Effector memory CD8-positive, alpha-beta T cell (primary cell): Measurements from ENCODE around the gene NUDCD3.

Experiments
- ATAC-seq: fragments of 150-1000 bp; cut with Tn5 transposase; replicated peaks from 2 replicates; pipeline ENCODE4 v1.10.0; 2021; ENCODE audit warnings: mild to moderate bottlenecking, moderate library complexity
- DNase-seq, 3 experiments: peaks; one replicate each; pipeline ENCODE4 v3.0.0; 2021
- H3K27ac Mint-ChIP-seq, 2 donors: one replicate each; pipeline ENCODE4 v1.8.0; 2022; ENCODE audit warnings: mild to moderate bottlenecking in 2 of 2, mixed read lengths in 2 of 2, moderate library complexity in 2 of 2
- H3K27me3 Mint-ChIP-seq, 2 donors: one replicate each; pipeline ENCODE4 v1.8.0; 2022; ENCODE audit warnings: mixed read lengths in 2 of 2
- H3K36me3 Mint-ChIP-seq: one replicate; pipeline ENCODE4 v1.8.0; 2022; ENCODE audit warnings: mild to moderate bottlenecking, moderate library complexity, mixed read lengths; ENCODE audit not compliant: insufficient read depth
- H3K4me1 Mint-ChIP-seq, 2 donors: one replicate each; pipeline ENCODE4 v1.8.0; 2022; ENCODE audit warnings: low read depth in 2 of 2, mixed read lengths in 2 of 2
- H3K4me3 Mint-ChIP-seq, 2 donors: one replicate each; pipeline ENCODE4 v1.8.0; 2022; ENCODE audit warnings: mild to moderate bottlenecking in 2 of 2, mixed read lengths in 2 of 2, moderate library complexity in 2 of 2
- H3K9me3 Mint-ChIP-seq, 2 donors: one replicate each; pipeline ENCODE4 v1.8.0; 2022; ENCODE audit warnings: mixed read lengths in 2 of 2

The NUDCD3 gene

DNA sequence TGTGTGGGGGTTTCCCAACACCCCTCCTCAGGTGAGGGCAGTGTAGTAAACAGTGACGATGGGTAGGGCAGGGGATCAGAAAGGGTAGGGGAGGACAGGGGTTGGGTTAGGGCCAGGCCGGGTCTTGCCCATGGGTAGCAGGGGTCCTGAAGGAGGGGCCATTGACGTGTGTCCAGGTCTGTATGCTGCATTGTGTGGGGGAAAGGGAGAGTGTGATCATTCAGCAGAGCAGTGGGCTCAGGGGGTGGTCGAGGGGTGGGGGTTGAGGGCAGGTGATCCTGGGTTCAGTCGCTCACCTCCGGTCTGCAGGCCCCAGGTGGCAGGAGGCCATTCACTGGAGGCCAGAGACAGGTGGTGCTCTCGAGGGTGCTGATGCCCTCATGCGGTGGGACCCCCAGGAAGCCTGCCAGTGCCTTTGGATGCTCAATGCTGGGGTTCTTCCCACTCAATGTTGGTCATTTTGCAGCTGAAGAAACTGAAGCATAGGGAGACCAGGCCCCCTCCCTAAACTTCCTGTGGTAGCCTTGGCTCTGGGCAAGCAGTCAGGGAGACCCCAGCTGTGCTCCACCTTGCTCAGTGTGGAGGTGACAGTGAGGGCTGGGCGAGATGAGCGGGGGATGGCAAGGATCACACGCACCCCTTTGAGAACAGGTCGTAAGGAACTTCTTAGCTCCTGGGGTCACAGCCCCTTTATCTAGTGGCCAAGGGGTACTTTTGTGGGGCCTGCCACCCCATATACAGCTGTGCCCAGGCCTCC is 116.3 kb downstream of the NUDCD3 start:
- Mint-ChIP-seq H3K27ac (no peak overlapping the region), H3K36me3 (peaks cover 10% of the 10 kb centered on the region), H3K27me3 (peaks cover 7 to 12% of the 10 kb centered on the region in 2 donors), H3K9me3 (no peaks in the 10 kb centered on the region), H3K4me3 (no peak overlapping the region), H3K4me1 (peaks cover 9 to 12% of the 10 kb centered on the region in 2 donors)
- ATAC-seq (no peak), DNase-seq (no peak)

DNA sequence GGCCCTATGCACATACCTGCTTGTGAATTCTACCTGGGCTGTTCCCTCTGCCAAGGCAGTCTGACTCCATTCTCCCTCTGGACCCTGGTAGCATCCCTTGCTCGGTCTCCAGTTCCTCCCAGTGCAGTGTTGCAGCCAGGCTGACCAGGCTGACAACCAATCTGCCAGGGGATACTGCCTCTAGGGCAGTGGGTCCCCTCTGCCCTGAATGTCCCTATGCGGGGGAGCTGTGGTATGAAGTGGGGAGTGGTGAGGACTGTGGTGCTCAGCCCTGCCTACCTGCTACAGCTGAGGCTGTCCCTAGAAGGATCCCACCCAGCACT is 117.1 kb downstream of the NUDCD3 start:
- DNase-seq: no peak
- H3K4me1 Mint-ChIP-seq: peaks cover 6 to 9% of the 10 kb centered on the region in 2 donors
- ATAC-seq: no peak
- no peak overlapping the region for H3K4me3 Mint-ChIP-seq
- peaks cover 11 to 20% of the 10 kb centered on the region in 2 donors for H3K27me3 Mint-ChIP-seq
- H3K9me3 Mint-ChIP-seq: no peaks in the 10 kb centered on the region
- peaks cover 7% of the 10 kb centered on the region for H3K36me3 Mint-ChIP-seq
- H3K27ac Mint-ChIP-seq: no peak overlapping the region

DNA sequence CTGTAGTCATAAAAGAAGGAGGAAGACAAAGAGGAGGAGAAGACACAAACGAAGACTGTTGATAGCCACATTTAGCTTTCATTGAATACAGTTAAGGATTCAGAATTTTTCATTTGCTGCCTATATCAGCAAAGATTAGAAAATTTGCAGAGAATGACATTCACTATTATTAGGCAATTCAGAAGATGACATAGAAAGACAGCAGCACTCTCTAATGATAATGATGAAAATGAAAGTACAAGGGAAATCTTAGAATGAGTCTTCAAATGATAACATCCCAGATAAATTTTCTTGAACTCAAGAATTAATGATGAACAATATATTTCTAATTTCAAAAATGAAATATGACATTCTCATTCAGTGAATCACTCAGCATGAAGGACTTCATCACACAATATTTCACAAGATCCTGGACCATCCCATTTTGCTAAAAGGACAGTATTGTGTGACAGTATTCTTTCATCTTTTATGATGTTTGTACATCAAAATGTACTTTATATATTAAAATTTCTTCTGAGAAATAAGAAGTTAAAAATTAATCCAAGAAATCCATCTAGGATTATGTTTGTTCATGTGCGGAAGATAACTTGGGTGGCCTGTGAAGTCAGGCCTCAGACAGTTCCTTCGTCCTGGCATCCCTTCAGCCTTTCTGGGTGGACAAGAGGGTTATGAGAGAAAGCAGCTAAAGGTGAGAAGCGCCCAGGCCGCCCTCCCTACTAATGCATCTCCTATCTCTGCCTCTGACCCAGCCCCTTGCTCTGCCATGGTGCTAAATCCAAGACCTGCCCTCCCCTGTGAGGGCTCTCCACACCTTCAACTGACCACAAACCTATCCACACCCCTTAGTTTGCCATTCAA is 117.7 kb downstream of the NUDCD3 start:
- Mint-ChIP-seq H3K36me3 (peaks cover 7% of the 10 kb centered on the region), H3K4me1 (peaks cover 5 to 9% of the 10 kb centered on the region in 2 donors), H3K9me3 (no peaks in the 10 kb centered on the region), H3K4me3 (no peak overlapping the region), H3K27me3 (peaks cover 15 to 26% of the 10 kb centered on the region in 2 donors), H3K27ac (no peak overlapping the region)
- no peak for ATAC-seq
- no peak for DNase-seq

DNA sequence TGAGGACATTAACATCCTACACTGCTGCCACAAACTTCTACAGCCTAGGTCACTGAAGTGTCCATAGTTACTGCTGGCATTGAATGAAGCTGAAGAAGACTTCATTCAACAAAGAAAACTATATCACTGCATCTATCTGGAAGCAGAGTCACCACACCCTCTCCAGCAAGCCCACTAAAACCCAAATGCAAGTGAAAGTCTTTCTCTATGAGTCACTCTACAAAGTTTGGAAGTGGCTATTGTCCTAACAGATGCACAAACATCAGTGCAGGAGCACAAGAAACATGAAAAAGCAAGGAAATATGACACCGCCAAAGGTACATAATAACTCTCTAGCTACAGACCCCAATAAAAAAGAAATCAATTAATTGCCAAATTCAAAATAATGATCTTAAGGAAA is 121.6 kb downstream of the NUDCD3 start:
- no peak overlapping the region for H3K4me3 Mint-ChIP-seq
- no peaks in the 10 kb centered on the region for H3K9me3 Mint-ChIP-seq
- peaks cover 0 to 5% of the 10 kb centered on the region in 2 donors for H3K4me1 Mint-ChIP-seq
- H3K27ac Mint-ChIP-seq: no peak overlapping the region
- no peak for DNase-seq
- no peak for ATAC-seq
- H3K36me3 Mint-ChIP-seq: no peaks in the 10 kb centered on the region
- H3K27me3 Mint-ChIP-seq: peaks cover 31 to 41% of the 10 kb centered on the region in 2 donors

DNA sequence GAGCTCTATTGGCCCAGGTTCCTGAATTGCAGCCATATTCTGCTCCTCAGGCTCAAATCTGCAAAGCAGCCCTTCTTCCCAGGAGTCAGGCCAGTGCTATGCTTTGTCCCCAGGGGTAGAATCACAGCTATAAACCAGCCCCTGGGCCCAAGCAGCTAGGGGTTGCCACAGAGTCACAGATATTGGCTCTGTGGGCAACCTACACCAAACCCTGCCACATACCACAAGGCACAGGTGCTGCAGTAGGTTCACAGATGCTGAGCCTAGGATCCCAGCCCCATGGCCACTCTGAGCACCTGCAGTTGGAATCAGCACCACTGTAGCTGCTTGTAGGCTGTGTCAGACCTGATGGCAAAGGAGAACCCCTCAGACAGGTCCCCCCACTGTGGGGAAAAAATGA is 122.0 kb downstream of the NUDCD3 start:
- Mint-ChIP-seq H3K4me1 (peaks cover 0 to 5% of the 10 kb centered on the region in 2 donors), H3K27ac (no peak overlapping the region), H3K36me3 (no peaks in the 10 kb centered on the region), H3K4me3 (no peak overlapping the region), H3K27me3 (peaks cover 32 to 43% of the 10 kb centered on the region in 2 donors), H3K9me3 (no peaks in the 10 kb centered on the region)
- ATAC-seq: no peak
- DNase-seq: no peak

DNA sequence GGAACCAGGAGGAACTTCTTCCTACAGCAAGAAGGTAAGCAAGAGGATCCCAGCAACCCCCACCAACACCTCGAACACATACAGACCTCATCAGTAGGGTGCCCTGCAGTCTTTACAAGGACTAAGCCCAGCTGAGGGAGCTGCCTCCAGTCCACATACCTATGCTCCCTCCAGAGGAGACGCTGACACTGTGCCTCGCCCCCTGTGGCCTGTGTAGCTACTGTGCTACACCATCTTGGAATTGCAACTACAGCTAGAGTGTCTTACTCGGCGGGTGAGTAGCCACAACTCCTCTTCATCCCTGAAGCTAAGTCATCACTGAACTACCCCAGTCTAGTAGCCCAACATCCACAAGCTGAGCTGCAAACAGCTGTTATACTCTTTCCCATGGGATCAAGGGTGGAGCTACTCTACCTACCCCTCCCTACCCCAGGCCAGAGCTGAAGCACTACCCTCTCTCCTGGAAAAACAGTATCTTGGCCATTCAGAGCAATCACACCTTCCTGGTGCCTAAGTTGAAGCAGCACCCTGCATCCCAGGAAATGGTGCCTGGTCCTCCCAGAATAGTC is 122.9 kb downstream of the NUDCD3 start:
- Mint-ChIP-seq H3K27me3 (peaks cover 36 to 48% of the 10 kb centered on the region in 2 donors), H3K36me3 (no peaks in the 10 kb centered on the region), H3K9me3 (no peaks in the 10 kb centered on the region), H3K4me3 (no peak overlapping the region), H3K4me1 (peaks cover 0 to 5% of the 10 kb centered on the region in 2 donors), H3K27ac (no peak overlapping the region)
- ATAC-seq (no peak), DNase-seq (no peak)

DNA sequence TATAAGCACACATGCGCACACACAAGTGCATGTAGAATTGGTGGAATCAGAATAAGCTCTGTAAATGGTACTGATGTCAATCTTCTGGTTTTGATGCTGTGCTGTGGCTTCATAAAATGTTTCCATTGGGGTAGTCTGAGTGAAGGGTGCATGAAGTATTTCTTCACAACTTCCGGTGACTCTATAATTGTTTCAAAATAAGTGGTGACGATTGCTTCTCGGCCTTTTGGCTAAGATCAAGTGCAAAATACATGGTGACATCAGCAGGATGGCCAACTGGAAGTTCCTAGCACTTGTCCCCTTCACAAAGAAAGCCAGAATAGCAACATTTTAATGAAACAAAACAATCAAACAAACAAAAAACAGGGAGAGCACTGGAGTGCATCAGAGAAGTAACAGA is 123.5 kb downstream of the NUDCD3 start:
- ATAC-seq (no peak), DNase-seq (no peak)
- Mint-ChIP-seq H3K4me1 (peaks cover 0 to 5% of the 10 kb centered on the region in 2 donors), H3K9me3 (no peaks in the 10 kb centered on the region), H3K36me3 (no peaks in the 10 kb centered on the region), H3K27ac (no peak overlapping the region), H3K4me3 (no peak overlapping the region), H3K27me3 (peaks cover 42 to 53% of the 10 kb centered on the region in 2 donors)

DNA sequence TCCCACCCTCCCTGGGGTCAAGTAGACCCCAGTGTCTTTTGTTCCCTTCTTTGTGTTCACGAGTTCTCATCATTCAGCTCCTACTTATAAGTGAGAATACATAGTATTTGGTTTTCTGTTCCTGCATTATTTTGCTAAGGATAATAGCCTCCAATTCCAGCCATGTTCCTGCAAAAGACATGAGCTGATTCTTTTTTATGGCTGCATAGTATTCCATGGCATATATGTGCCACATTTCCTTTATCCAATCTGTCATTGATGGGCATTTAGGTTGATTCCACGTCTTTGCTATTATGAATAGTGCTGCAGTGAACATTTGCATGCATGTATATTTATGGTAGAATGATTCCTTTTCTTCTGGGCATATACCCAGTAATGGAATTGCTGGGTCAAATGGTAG is 136.8 kb downstream of the NUDCD3 start:
- no peaks in the 10 kb centered on the region for H3K9me3 Mint-ChIP-seq
- H3K27ac Mint-ChIP-seq: no peak overlapping the region
- ATAC-seq: no peak
- no peak for DNase-seq
- no peaks in the 10 kb centered on the region for H3K4me1 Mint-ChIP-seq
- H3K4me3 Mint-ChIP-seq: no peak overlapping the region
- no peaks in the 10 kb centered on the region for H3K36me3 Mint-ChIP-seq
- peaks cover 57 to 75% of the 10 kb centered on the region in 2 donors for H3K27me3 Mint-ChIP-seq

DNA sequence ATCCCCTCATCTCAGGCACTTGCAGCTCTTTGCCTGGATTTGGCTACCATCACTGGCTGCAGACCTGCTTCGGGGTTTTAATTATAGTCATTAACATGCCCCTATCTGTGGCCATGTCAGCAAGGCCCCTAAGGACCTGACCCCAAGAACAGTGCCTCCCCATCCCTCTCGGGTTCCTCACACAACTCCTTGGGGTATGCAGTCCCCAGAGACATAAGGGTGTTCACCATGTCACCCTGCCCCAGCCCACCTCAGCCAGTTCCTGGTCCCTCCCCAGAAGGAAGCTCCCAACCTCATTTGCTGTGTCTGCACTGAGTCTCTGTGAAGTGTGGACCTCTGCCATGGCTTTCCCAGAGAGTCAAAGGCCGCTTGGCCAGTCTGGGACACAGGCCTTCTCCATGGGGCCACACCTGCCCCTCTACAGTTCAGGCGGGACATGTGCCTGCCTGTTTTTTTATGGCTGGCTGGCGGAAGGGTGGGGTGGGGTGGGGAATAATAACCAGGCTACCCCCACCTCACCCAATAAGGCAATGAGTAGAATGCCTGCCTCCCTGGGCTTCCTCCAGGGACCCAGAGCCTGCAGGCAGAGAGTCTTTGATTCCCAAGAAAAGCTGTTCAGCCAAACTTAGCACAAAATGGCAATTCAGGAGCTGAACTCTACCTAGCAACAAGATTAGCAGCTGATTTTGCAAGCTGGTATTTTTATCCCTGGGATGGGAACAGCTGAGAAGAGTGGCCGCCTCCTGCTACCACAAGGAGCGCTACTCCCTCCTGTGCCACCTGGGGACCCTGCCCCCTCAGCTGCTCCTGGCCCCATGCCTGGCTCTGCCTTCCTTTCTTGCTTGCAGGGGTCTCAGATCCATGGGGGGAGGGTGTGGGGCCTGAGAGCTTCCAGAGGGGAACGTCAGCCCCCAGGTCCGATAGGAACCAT is 141.3 kb downstream of the NUDCD3 start:
- DNase-seq: no peak
- no peaks in the 10 kb centered on the region for H3K36me3 Mint-ChIP-seq
- ATAC-seq: no peak
- peaks cover 48 to 67% of the 10 kb centered on the region in 2 donors for H3K27me3 Mint-ChIP-seq
- no peak overlapping the region for H3K4me3 Mint-ChIP-seq
- no peaks in the 10 kb centered on the region for H3K4me1 Mint-ChIP-seq
- no peak overlapping the region for H3K27ac Mint-ChIP-seq
- H3K9me3 Mint-ChIP-seq: no peaks in the 10 kb centered on the region

DNA sequence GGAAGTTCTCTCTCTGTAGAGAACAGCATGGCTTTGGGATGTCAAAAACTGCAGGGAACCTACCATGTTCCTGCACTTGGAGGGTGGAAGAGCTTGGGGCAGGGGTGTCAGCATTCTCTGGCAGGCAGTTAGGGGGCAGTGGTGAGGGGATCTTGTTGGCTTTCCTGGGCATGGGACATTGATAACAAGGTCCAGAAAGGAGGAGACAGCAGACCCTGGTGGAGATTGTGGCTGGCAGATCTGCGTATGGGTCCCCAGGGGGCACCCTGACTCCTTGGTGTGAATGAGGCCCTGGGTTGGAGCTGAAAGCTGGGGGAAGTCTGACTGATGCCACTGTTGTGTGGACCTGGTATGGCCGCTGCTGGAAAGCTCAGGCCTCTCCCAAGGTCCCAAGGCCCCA is 142.2 kb downstream of the NUDCD3 start:
- Mint-ChIP-seq H3K9me3 (no peaks in the 10 kb centered on the region), H3K36me3 (no peaks in the 10 kb centered on the region), H3K27me3 (peaks cover 43 to 61% of the 10 kb centered on the region in 2 donors), H3K4me1 (no peaks in the 10 kb centered on the region), H3K27ac (no peak overlapping the region), H3K4me3 (no peak overlapping the region)
- DNase-seq: no peak
- ATAC-seq: no peak

DNA sequence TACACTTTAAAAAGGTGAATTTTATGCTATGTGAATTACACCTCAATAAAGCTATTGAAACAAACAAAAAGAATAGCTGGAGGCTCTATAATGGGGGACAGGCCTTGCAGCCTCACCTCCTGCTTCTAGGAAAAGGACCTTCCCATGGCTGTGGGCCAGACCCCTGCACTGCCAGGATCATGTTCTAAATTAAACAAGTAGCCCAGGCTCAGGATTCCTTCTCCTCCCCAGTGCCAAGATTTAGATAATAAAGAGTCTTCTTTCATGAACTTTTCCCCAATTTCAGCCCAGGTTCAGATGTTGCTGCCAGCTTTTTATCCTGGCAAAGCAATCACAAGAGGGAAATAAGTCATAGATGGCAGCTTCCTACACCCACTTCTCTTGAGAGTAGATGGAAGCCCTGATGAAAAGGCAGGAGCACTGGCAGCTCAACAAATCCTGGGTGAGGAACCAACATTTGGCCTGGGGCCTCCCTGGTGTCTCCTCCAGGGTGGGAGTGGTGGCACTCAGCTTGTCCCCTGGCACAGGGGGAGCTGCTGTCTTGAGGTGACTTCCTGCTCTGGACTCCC is 142.8 kb downstream of the NUDCD3 start:
- Mint-ChIP-seq H3K9me3 (no peaks in the 10 kb centered on the region), H3K27me3 (peaks cover 43 to 61% of the 10 kb centered on the region in 2 donors), H3K4me1 (no peaks in the 10 kb centered on the region), H3K4me3 (no peak overlapping the region), H3K36me3 (no peaks in the 10 kb centered on the region), H3K27ac (no peak overlapping the region)
- DNase-seq: no peak
- ATAC-seq: no peak

DNA sequence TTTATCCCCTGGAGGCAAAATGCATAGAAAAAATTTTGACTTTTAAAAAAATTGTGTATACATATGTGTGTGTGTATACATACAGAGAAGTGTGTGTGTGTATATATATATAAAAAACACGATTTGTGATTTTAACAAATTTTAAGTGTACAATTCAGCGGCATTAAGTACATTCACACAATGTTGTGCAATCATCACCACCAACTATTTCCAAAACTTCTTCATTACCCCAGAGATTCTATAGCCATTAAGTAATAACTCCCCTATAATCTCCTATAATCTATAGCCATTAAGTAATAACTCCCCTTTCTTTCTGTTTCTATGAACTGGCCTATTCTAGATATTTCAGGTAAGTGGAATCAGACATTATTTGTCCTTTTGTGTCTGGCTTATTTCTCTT is 144.4 kb downstream of the NUDCD3 start:
- H3K27me3 Mint-ChIP-seq: peaks cover 37 to 57% of the 10 kb centered on the region in 2 donors
- no peaks in the 10 kb centered on the region for H3K36me3 Mint-ChIP-seq
- no peak for DNase-seq
- no peak overlapping the region for H3K27ac Mint-ChIP-seq
- H3K4me3 Mint-ChIP-seq: no peak overlapping the region
- no peak for ATAC-seq
- H3K4me1 Mint-ChIP-seq: no peaks in the 10 kb centered on the region
- H3K9me3 Mint-ChIP-seq: no peaks in the 10 kb centered on the region

DNA sequence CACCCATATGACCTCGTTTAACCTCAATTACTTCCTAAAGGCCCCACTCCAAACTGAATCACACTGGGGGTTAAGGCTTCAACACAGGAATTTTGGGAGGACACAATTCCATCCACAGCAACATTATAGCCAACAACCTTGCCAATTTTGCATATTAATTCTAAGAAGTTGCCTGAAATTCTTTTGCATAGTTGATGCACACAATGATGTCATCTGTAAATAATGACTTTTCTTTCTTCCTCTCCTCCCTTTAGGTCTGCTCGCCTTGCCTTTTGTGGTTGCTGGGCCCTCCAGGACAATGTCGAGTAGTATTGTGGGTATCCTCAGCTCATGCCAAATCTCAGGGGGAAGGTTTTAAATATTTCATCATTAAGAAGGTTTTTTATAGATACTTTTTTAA is 149.1 kb downstream of the NUDCD3 start:
- DNase-seq: no peak
- Mint-ChIP-seq H3K27me3 (peaks cover 16 to 24% of the 10 kb centered on the region in 2 donors), H3K4me1 (no peaks in the 10 kb centered on the region), H3K27ac (no peak overlapping the region), H3K36me3 (peaks cover 2% of the 10 kb centered on the region), H3K4me3 (no peak overlapping the region), H3K9me3 (peaks cover 0 to 9% of the 10 kb centered on the region in 2 donors)
- ATAC-seq: no peak
